ENCODE data around the gene MYLK2. TPM values are rescaled to one million over a fixed set of nuclear protein-coding genes. Genes with fewer than 3 reads are reported as not detected.

MYLK2 gene
- polyA plus RNA-seq, 1 donor (not counting 4 experiments of a cell fraction or from before 2014, with no cell fraction given), result 0.05 TPM

DNA sequence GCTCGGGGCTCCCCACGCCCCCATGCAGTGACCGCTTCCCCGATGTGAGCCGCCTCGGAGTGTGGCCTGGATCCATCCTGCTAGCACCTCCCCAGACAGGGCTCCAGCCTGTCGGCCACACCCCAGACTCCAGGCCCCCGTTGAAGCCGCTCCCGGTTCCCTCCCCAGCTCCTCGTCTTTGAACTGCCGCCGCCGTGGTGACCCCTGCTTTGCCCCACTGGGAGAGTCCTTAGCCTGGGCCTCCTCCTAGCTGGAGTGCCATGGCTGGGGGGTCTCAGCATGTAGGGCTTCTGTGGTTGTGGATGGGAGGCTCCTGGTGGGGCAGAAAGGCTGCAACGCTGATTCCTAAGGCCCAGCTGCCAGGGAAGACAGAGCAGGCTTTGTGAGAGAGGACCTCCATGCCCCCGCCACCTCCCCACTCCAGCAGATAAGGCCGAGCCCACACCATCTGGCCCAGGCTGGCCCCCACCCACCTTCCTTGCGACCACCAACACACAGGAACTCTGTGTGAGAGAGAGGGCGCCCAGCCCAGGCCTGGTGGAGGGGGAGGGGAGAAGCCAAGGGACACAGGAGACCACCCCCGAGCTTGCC lies 14.9 kb downstream of the MYLK2 start:
- peaks cover 30% of the 10 kb centered on the region for H3K27me3 ChIP-seq (ENCODE audit: control insufficient read depth, extremely low read depth, insufficient read depth, low read length)
- H3K9ac ChIP-seq (ENCODE audit: control insufficient read depth, extremely low read depth, insufficient read depth, low read length), result no peak overlapping the region
- DNase-seq (ENCODE audit: low read depth, low spot score) (no peak), FAIRE-seq (no peak)
- no peaks in the 10 kb centered on the region for H3K9me3 ChIP-seq (ENCODE audit: control insufficient read depth, low read depth, low read length)
- no peaks in the 10 kb centered on the region for H3K36me3 ChIP-seq (ENCODE audit: control insufficient read depth in 2 of 2, extremely low read depth in 1 of 2, insufficient read depth in 2 of 2, low read length in 2 of 2)
- H3K4me1 ChIP-seq (ENCODE audit: control insufficient read depth, extremely low read depth, insufficient read depth, low read length), result peaks cover 9% of the 10 kb centered on the region
- no peak overlapping the region for H3K27ac ChIP-seq (ENCODE audit: control insufficient read depth, insufficient read depth, low read length)
- no peaks in the 10 kb centered on the region for H4K20me1 ChIP-seq (ENCODE audit: control insufficient read depth, extremely low read depth, insufficient read depth, low read length)
- H3K9me1 ChIP-seq (ENCODE audit: control insufficient read depth, extremely low read depth, insufficient read depth, low read length), result peaks cover 3% of the 10 kb centered on the region
- no peak overlapping the region for H3K4me2 ChIP-seq (ENCODE audit: control insufficient read depth, extremely low read depth, insufficient read depth, low read depth, low read length)
- no peak overlapping the region for H3K4me3 ChIP-seq (ENCODE audit: control insufficient read depth in 2 of 3, extremely low read depth in 1 of 3, insufficient read depth in 2 of 3, low read depth in 1 of 3, low read length in 3 of 3)
- no peaks in the 10 kb centered on the region for H3K79me2 ChIP-seq (ENCODE audit: control insufficient read depth, insufficient read depth, low read length)
- dilution Hi-C loops (cut with MboI; ENCODE audit: extremely low pct_ligation_motif_present, low sequenced_read_pairs), result no loop called here
- no peak overlapping the region for H2AFZ ChIP-seq (ENCODE audit: control insufficient read depth, low read length)
- TF ChIP-seq EZH2 (IDR thresholded peaks at IDR 0.05; ENCODE audit: low read length), result no peak
- TF ChIP-seq, protein P1, sequence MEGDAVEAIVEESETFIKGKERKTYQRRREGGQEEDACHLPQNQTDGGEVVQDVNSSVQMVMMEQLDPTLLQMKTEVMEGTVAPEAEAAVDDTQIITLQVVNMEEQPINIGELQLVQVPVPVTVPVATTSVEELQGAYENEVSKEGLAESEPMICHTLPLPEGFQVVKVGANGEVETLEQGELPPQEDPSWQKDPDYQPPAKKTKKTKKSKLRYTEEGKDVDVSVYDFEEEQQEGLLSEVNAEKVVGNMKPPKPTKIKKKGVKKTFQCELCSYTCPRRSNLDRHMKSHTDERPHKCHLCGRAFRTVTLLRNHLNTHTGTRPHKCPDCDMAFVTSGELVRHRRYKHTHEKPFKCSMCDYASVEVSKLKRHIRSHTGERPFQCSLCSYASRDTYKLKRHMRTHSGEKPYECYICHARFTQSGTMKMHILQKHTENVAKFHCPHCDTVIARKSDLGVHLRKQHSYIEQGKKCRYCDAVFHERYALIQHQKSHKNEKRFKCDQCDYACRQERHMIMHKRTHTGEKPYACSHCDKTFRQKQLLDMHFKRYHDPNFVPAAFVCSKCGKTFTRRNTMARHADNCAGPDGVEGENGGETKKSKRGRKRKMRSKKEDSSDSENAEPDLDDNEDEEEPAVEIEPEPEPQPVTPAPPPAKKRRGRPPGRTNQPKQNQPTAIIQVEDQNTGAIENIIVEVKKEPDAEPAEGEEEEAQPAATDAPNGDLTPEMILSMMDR (optimal IDR thresholded peaks at IDR 0.05 in 1 of 3, IDR thresholded peaks at IDR 0.05 in 1 of 3, conservative IDR thresholded peaks at IDR 0.05 in 1 of 3; ENCODE audit: extremely low read depth in 1 of 3, insufficient read depth in 2 of 3, low read length in 3 of 3), result no peak

DNA sequence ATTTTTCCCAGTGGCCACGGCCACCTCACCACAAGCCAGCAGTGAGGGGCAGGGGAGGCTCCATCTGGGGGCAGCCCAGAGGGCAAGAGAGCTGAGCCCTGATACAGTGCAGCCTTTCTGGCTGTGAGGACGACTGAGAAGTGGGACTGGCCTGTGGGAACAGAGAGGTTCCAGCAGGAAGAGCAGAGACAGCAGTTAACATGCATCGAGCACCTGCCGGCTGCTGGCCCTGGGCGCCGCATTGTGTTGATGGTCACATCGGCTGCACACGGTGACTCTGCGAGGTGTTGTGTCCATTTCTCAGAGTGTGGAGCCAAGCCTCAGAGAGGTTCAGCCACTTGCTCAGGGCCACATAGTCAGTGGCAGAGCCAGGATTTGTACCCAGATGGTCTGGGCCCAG lies 16.4 kb downstream of the MYLK2 start:
- H3K9me1 ChIP-seq (ENCODE audit: control insufficient read depth, extremely low read depth, insufficient read depth, low read length), result peaks cover 3% of the 10 kb centered on the region

More for the DNA sequence above, 16.4 kb downstream of the MYLK2 start:
- dilution Hi-C loops (cut with MboI; ENCODE audit: extremely low pct_ligation_motif_present, low sequenced_read_pairs), result no loop called here
- no peak overlapping the region for H3K9ac ChIP-seq (ENCODE audit: control insufficient read depth, extremely low read depth, insufficient read depth, low read length)
- peaks cover 37% of the 10 kb centered on the region for H3K27me3 ChIP-seq (ENCODE audit: control insufficient read depth, extremely low read depth, insufficient read depth, low read length)
- FAIRE-seq (no peak), DNase-seq (ENCODE audit: low read depth, low spot score) (no peak)
- H3K4me1 ChIP-seq (ENCODE audit: control insufficient read depth, extremely low read depth, insufficient read depth, low read length), result peaks cover 9% of the 10 kb centered on the region
- TF ChIP-seq EZH2 (IDR thresholded peaks at IDR 0.05; ENCODE audit: low read length), result no peak
- TF ChIP-seq, protein P1 (optimal IDR thresholded peaks at IDR 0.05 in 1 of 3, IDR thresholded peaks at IDR 0.05 in 1 of 3, conservative IDR thresholded peaks at IDR 0.05 in 1 of 3; ENCODE audit: extremely low read depth in 1 of 3, insufficient read depth in 2 of 3, low read length in 3 of 3), result no peak
- H2AFZ ChIP-seq (ENCODE audit: control insufficient read depth, low read length), result no peak overlapping the region
- H3K79me2 ChIP-seq (ENCODE audit: control insufficient read depth, insufficient read depth, low read length), result no peaks in the 10 kb centered on the region
- H3K27ac ChIP-seq (ENCODE audit: control insufficient read depth, insufficient read depth, low read length), result no peak overlapping the region
- H3K4me3 ChIP-seq (ENCODE audit: control insufficient read depth in 2 of 3, extremely low read depth in 1 of 3, insufficient read depth in 2 of 3, low read depth in 1 of 3, low read length in 3 of 3), result no peak overlapping the region
- no peaks in the 10 kb centered on the region for H3K36me3 ChIP-seq (ENCODE audit: control insufficient read depth in 2 of 2, extremely low read depth in 1 of 2, insufficient read depth in 2 of 2, low read length in 2 of 2)
- H4K20me1 ChIP-seq (ENCODE audit: control insufficient read depth, extremely low read depth, insufficient read depth, low read length), result no peaks in the 10 kb centered on the region
- no peak overlapping the region for H3K4me2 ChIP-seq (ENCODE audit: control insufficient read depth, extremely low read depth, insufficient read depth, low read depth, low read length)
- H3K9me3 ChIP-seq (ENCODE audit: control insufficient read depth, low read depth, low read length), result no peaks in the 10 kb centered on the region

All from keratinocyte (primary cell).